Endothelial cell of umbilical vein (primary cell): ENCODE results near the gene PDE6B. TPM values are rescaled to one million over a fixed set of nuclear protein-coding genes. Genes with fewer than 3 reads are reported as not detected.

Experiments used
- BruUV-seq: library from RNA; stranded (reverse); fragments of 400-500 nt; replicated peaks from 2 replicates; lab custom pipeline; 2021; lab: Mats Ljungman, UMichigan
- CTCF ChIA-PET: fragments of 300-600, 350-600 bp; sonication (Branson Sonifier 250); formaldehyde crosslinking; loops from one replicate; lab custom pipeline; 2021; ENCODE audit warnings: antibody characterized with exemption, inconsistent platforms; lab: Charles Lee
- POLR2A ChIA-PET: fragments of 300-600, 350-600 bp; sonication (Branson Sonifier 250); formaldehyde crosslinking; loops from one replicate; lab custom pipeline; 2021; ENCODE audit warnings: antibody characterized with exemption, inconsistent platforms; lab: Charles Lee
- DNase-seq: peaks from one replicate; pipeline ENCODE4 v3.0.0-alpha.2; 2011; ENCODE audit warnings: low read depth, low spot score
- FAIRE-seq: peaks from 2 replicates; lab custom pipeline; 2011; peaks lifted over from hg19 to GRCh38; lab: Jason Lieb, UNC
- H2AFZ ChIP-seq: 2 replicates; pipeline ENCODE4 v1.6.0; 2012; ENCODE audit warnings: low read depth, low read length, control low read depth, inconsistent platforms
- H3K27ac ChIP-seq: 2 replicates; pipeline ENCODE4 v1.5.1; 2011; ENCODE audit warnings: low read depth, mild to moderate bottlenecking, control low read depth, low read length, moderate library complexity; ENCODE audit not compliant: insufficient read depth
- H3K27me3 ChIP-seq, 2 experiments: 2 replicates each; pipeline versions ENCODE4 v1.6.0 to v1.6.1; 2011; ENCODE audit warnings: low read length in 2 of 2, mixed read lengths in 1 of 2; ENCODE audit not compliant: control insufficient read depth in 2 of 2, insufficient read depth in 2 of 2
- H3K36me3 ChIP-seq, 2 experiments: 2 replicates in 1 of 2; 3 replicates in 1 of 2; pipeline ENCODE4 v1.5.1; 2011; ENCODE audit warnings: low read length in 2 of 2, mild to moderate bottlenecking in 1 of 2, moderate library complexity in 1 of 2; ENCODE audit not compliant: control insufficient read depth in 2 of 2, insufficient read depth in 2 of 2; ENCODE audit errors: extremely low read depth in 1 of 2
- H3K4me1 ChIP-seq: 3 replicates; pipeline ENCODE4 v1.5.1; 2011; ENCODE audit warnings: mild to moderate bottlenecking, low read length; ENCODE audit not compliant: control insufficient read depth, insufficient read depth; ENCODE audit errors: extremely low read depth
- H3K4me2 ChIP-seq: 2 replicates; pipeline ENCODE4 v1.6.1; 2011; ENCODE audit warnings: low read length, control low read depth, mixed read lengths; ENCODE audit not compliant: insufficient read depth
- H3K4me3 ChIP-seq, 3 experiments: fragments of 200-600 bp in 1 of 3; sonication (generic), shearing (Covaris generic) in 1 of 3; replicated peaks in 1 of 3; 2 replicates each; pipeline ENCODE4 v1.5.1; 2011 to 2016; ENCODE audit warnings: control low read depth in 3 of 3, low read length in 3 of 3, mild to moderate bottlenecking in 2 of 3, inconsistent platforms in 1 of 3, low read depth in 1 of 3, moderate library complexity in 1 of 3; ENCODE audit not compliant: insufficient read depth in 1 of 3
- H3K79me2 ChIP-seq: 2 replicates; pipeline ENCODE4 v1.6.0; 2012; ENCODE audit warnings: low read length, inconsistent platforms; ENCODE audit not compliant: control insufficient read depth, insufficient read depth
- H3K9ac ChIP-seq: replicated peaks from 2 replicates; pipeline ENCODE3; 2011; ENCODE audit warnings: low read length, control low read depth; ENCODE audit not compliant: insufficient read depth; ENCODE audit errors: extremely low read depth
- H3K9me1 ChIP-seq: replicated peaks from 3 replicates; pipeline ENCODE4 v1.6.0; 2011; ENCODE audit warnings: mild to moderate bottlenecking, low read length; ENCODE audit not compliant: control insufficient read depth, insufficient read depth; ENCODE audit errors: extremely low read depth
- H3K9me3 ChIP-seq: replicated peaks from 2 replicates; pipeline ENCODE4 v1.5.1; 2012; ENCODE audit warnings: low read length, inconsistent platforms; ENCODE audit not compliant: control insufficient read depth, insufficient read depth
- H4K20me1 ChIP-seq: replicated peaks from 2 replicates; pipeline ENCODE3; 2011; ENCODE audit warnings: mild to moderate bottlenecking, low read length; ENCODE audit not compliant: control insufficient read depth, insufficient read depth; ENCODE audit errors: extremely low read depth
- CTCF ChIP-seq, 2 donors: IDR thresholded peaks; 1 replicate in 1 of 2; 2 replicates in 1 of 2; pipeline ENCODE4 v1.5.1; 2011; ENCODE audit warnings: low read length in 2 of 2, mild to moderate bottlenecking in 2 of 2, moderate library complexity in 2 of 2, control low read depth in 1 of 2, inconsistent platforms in 1 of 2, low read depth in 1 of 2; ENCODE audit not compliant: insufficient read depth in 1 of 2; ENCODE audit errors: extremely low read depth in 1 of 2
- EZH2 ChIP-seq: IDR thresholded peaks from 2 replicates; pipeline ENCODE4 v1.6.1; 2012; ENCODE audit warnings: borderline replicate concordance, low read depth, mild to moderate bottlenecking, moderate library complexity, low read length, inconsistent platforms; ENCODE audit not compliant: severe bottlenecking
- FOS ChIP-seq: IDR thresholded peaks from 2 replicates; pipeline ENCODE4 v1.6.1; 2011; ENCODE audit warnings: mild to moderate bottlenecking, low read length, moderate library complexity, borderline replicate concordance; ENCODE audit not compliant: insufficient read depth
- GATA2 ChIP-seq: IDR thresholded peaks from 2 replicates; pipeline ENCODE4 v1.7.0; 2011; ENCODE audit warnings: low read depth, mild to moderate bottlenecking, moderate library complexity, mixed read lengths, low read length; ENCODE audit not compliant: insufficient read length, insufficient read depth
- JUN ChIP-seq: IDR thresholded peaks from 2 replicates; pipeline ENCODE4 v1.6.1; 2011; ENCODE audit warnings: borderline replicate concordance, low read depth; ENCODE audit not compliant: insufficient read length, insufficient read depth
- MAX ChIP-seq: IDR thresholded peaks from 2 replicates; pipeline ENCODE4 v1.6.1; 2011; ENCODE audit not compliant: insufficient read depth, insufficient read length
- MYC ChIP-seq: IDR thresholded peaks from one replicate; pipeline ENCODE4 v1.6.1; 2011; ENCODE audit warnings: mild to moderate bottlenecking, low read depth, low read length
- POLR2A ChIP-seq: IDR thresholded peaks from 2 replicates; pipeline ENCODE4 v1.6.1; 2012; ENCODE audit warnings: low read depth, mild to moderate bottlenecking, control low read depth, low read length
- POLR2AphosphoS5 ChIP-seq: IDR thresholded peaks from 2 replicates; pipeline ENCODE4 v1.6.1; 2012; ENCODE audit warnings: low read depth, mild to moderate bottlenecking, control low read depth, low read length, moderate library complexity; ENCODE audit not compliant: insufficient read depth
- dilution Hi-C: fragments of 300-500 bp; cut with MboI; formaldehyde crosslinking; loops from one replicate; pipeline ENCODE4 v1.15.0; 2019; ENCODE audit warnings: low sequenced_read_pairs; ENCODE audit not compliant: extremely low pct_ligation_motif_present
- intact Hi-C: fragments of 100-400 bp; cut with micrococcal nuclease; formaldehyde crosslinking; loops from one replicate; pipeline ENCODE4 v1.10.0; 2022
- polyA plus RNA-seq, 4 experiments: library from polyadenylated mRNA; depleted of rRNA in 3 of 4; stranded (reverse) in 3 of 4; unstranded in 1 of 4; fragments of >200 nt; gene quantifications; 2 replicates each; pipeline versions ENCODE4 v1.2.1 to v1.2.3, GENCODE V29; 2011 to 2012; ENCODE audit warnings: missing spikeins in 1 of 4
- total RNA-seq: library from RNA; stranded (reverse); gene quantifications from 2 replicates; pipeline ENCODE4 v1.2.3, GENCODE V29; 2021

Gene PDE6B
- total and polyA plus RNA-seq, 2 donors (not counting 3 experiments of a cell fraction or from before 2014, with no cell fraction given) = 0.77 to 1.8 TPM

DNA sequence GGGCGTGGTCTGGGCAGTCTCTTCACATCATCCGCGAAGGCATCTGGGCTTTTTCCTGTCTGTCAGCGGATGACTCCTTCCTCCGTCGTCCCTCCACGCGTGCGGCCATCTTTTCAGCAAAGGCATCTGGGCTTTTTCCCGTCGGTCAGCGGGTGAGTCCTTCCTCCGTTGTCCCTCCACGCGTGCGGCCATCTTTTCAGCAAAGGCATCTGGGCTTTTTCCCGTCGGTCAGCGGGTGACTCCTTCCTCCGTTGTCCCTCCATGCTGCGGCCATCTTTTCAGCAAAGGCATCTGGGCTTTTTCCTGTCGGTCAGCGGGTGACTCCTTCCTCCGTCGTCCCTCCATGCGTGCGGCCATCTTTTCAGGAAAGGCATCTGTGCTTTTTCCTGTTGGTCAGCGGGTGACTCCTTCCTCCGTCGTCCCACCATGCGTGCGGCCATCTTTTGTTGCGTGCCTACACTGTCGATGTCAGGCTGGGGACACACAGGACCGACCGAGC is 37.0 kb upstream of the PDE6B start:
- Histone ChIP-seq H3K4me1 (no peaks in the 10 kb centered on the region), H3K9ac (no peak overlapping the region), H3K27ac (no peak overlapping the region), H3K27me3 (no peaks in the 10 kb centered on the region), H3K36me3 (no peaks in the 10 kb centered on the region), H3K9me3 (no peaks in the 10 kb centered on the region), H3K9me1 (no peaks in the 10 kb centered on the region), H3K79me2 (no peaks in the 10 kb centered on the region), H3K4me3 (no peak overlapping the region), H3K4me2 (no peak overlapping the region), H4K20me1 (no peaks in the 10 kb centered on the region), H2AFZ (no peak overlapping the region)
- TF ChIP-seq POLR2A = no peak
- no peak for TF ChIP-seq JUN
- intact Hi-C loops (no loop called here), dilution Hi-C loops (no loop called here)
- DNase-seq = no peak
- BruUV-seq = no TSS peak
- ChIA-PET CTCF (no interaction called here), POLR2A (no interaction called here)
- FAIRE-seq = no peak

DNA sequence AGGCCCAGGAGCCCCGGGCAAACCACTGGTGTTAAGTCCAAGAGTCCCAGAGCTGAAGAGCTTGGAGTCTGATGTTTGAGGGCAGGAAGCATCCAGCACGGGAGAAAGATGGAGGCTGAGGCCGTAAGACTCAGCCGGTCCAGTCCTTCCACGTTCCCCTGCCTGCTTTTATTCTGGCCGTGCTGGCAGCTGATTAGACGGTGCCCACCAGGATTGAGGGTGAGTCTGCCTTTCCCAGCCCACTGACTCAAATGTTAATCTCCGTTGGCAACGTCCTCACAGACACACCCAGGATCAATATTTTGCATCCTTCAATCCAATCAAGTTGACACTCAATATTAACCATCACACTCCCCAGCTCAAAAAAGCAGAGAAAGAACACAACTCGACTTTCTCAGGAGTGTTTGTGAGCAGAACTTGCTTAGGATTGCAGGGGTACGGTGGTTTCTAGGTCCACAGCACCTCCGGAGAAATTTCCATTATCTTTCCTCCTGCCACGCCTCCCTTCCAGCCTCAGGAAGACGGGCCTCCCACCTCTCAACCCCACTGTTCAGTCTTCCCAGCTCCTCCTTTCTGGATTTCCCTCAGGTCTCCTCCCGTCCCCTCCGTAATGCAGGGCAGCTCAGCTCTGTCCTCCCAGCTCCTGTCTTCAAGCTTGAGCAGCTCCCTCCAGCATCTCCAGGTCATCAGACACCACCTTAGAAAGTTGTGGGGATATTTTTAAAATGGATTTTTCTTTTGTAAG is 36.0 kb upstream of the PDE6B start:
- Histone ChIP-seq H3K36me3 (no peaks in the 10 kb centered on the region), H2AFZ (no peak overlapping the region), H4K20me1 (no peaks in the 10 kb centered on the region), H3K9me3 (no peaks in the 10 kb centered on the region), H3K79me2 (no peaks in the 10 kb centered on the region), H3K9me1 (no peaks in the 10 kb centered on the region), H3K4me1 (no peaks in the 10 kb centered on the region), H3K4me2 (no peak overlapping the region), H3K4me3 (no peak overlapping the region), H3K27me3 (no peaks in the 10 kb centered on the region), H3K27ac (no peak overlapping the region), H3K9ac (no peak overlapping the region)
- ChIA-PET POLR2A (no interaction called here), CTCF (no interaction called here)
- dilution Hi-C loops = no loop called here
- TF ChIP-seq GATA2 (no peak), POLR2A (no peak), POLR2AphosphoS5 (no peak), MYC (no peak), JUN (no peak), CTCF (IDR thresholded peaks at IDR 0.05; ENCODE audit: extremely low read depth in 1 of 2, insufficient read depth in 1 of 2, low read depth in 1 of 2, low read length in 2 of 2) (no peak), FOS (no peak), MAX (no peak), EZH2 (no peak)
- intact Hi-C loops = no loop called here
- DNase-seq = no peak
- no peak for FAIRE-seq
- BruUV-seq = no TSS peak
